ENCODE measurements around the gene EXOC3L2.

EXOC3L2 gene

GRCh38 chr19:45166723-45167252 lies 78.4 kb downstream of the EXOC3L2 start:
- no peak for TF ChIP-seq CTCF (IDR thresholded peaks at IDR 0.05; ENCODE audit: insufficient read depth, low read length, missing control alignments)
- ChIA-PET CTCF (interaction anchor here (1.8 kb wide), 1 partner anchor 12 kb away, joined by 12 read pairs; the partner anchor contains the start of genes BLOC1S3 and TRAPPC6A), POLR2A (no interaction called here)
- DNase-seq (ENCODE audit: low read depth, low spot score), result no peak
- H3K4me3 ChIP-seq (ENCODE audit: low read depth, low read length), result no peak overlapping the region

GRCh38 chr19:45164577-45165335 lies 80.5 kb downstream of the EXOC3L2 start:
- POLR2A ChIA-PET, result interaction anchor here (1.0 kb wide), 1 partner anchor 14 kb away, joined by 3 read pairs; the partner anchor contains the start of gene BLOC1S3

GRCh38 chr19:45163751-45164460 lies 81.3 kb downstream of the EXOC3L2 start:
- POLR2A ChIA-PET, result interaction anchor here (0.6 to 1.0 kb wide), 2 partner anchors 15 to 152 kb away, joined by 3 read pairs; partner anchors contain the start of gene BLOC1S3
- H3K4me3 ChIP-seq (ENCODE audit: low read depth, low read length), result no peak overlapping the region
- CTCF ChIA-PET, result interaction anchor here (1.1 to 1.6 kb wide), 4 partner anchors 10 to 86 kb away, joined by 3 to 6 read pairs (median 4); partner anchors contain the start of genes BLOC1S3 and TRAPPC6A
- TF ChIP-seq CTCF (IDR thresholded peaks at IDR 0.05; ENCODE audit: insufficient read depth, low read length, missing control alignments), result no peak
- no peak for DNase-seq (ENCODE audit: low read depth, low spot score)

More at GRCh38 chr19:45164577-45165335, 80.5 kb downstream of the EXOC3L2 start:
- no peak overlapping the region for H3K4me3 ChIP-seq (ENCODE audit: low read depth, low read length)
- TF ChIP-seq CTCF (IDR thresholded peaks at IDR 0.05; ENCODE audit: insufficient read depth, low read length, missing control alignments), result no peak
- DNase-seq (ENCODE audit: low read depth, low spot score), result peak; percentile 10
- CTCF ChIA-PET, result interaction anchor here (1.1 to 1.5 kb wide), 4 partner anchors 9 to 72 kb away, joined by 3 to 6 read pairs (median 4); partner anchors contain the start of genes BLOC1S3, PPP1R37 and TRAPPC6A

- no peak for DNase-seq (ENCODE audit: low read depth, low spot score)
- H3K4me3 ChIP-seq (ENCODE audit: low read depth, low read length), result no peak overlapping the region
- CTCF ChIA-PET, result interaction anchor here (1.6 kb wide), 1 partner anchor 87 kb away, joined by 3 read pairs; no protein-coding TSS in a partner anchor
- POLR2A ChIA-PET, result interaction anchor here (0.6 kb wide), 1 partner anchor 153 kb away, joined by 3 read pairs; no protein-coding TSS in a partner anchor
- TF ChIP-seq CTCF (IDR thresholded peaks at IDR 0.05; ENCODE audit: insufficient read depth, low read length, missing control alignments), result no peak
Measured at GRCh38 chr19:45163156-45163555, 82.1 kb downstream of the EXOC3L2 start.

- CTCF ChIA-PET, result interaction anchor here (1.1 to 1.6 kb wide), 2 partner anchors 9 to 87 kb away, joined by 3 to 5 read pairs; no protein-coding TSS in a partner anchor
- DNase-seq (ENCODE audit: low read depth, low spot score), result no peak
- POLR2A ChIA-PET, result no interaction called here
- H3K4me3 ChIP-seq (ENCODE audit: low read depth, low read length), result no peak overlapping the region
- no peak for TF ChIP-seq CTCF (IDR thresholded peaks at IDR 0.05; ENCODE audit: insufficient read depth, low read length, missing control alignments)
Measured at GRCh38 chr19:45162608-45163143, 82.5 kb downstream of the EXOC3L2 start.
